Epidermal melanocyte (primary cell): Measurements from ENCODE around the gene WDR70.
A peak's percentile ranks its signal among the peaks of the same experiment; 100 is the strongest.

Experiments used
- DNase-seq: peaks from one replicate; pipeline ENCODE4 v3.0.0; 2011; ENCODE audit warnings: low spot score; ENCODE audit not compliant: insufficient read length

WDR70 gene

DNA sequence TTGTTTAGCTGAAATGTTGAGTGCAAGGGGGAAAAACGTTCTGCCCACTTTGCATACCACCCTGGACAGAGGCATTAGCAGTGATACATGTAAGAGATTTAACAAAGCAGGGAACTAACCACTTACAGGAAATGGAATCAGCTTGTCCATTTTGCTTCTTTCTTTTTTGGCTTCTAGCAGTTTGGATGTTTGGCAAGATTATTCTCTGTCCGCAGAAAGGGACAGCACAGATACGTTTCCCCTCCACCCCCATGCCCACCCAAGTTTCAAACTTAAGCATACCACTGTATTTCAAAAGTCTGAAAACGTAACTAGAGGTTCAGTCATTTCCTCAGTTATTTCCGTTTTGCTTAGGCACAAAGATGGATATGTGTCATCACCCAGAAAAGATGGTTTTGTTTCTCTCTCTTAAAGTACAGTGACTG, 342.3 kb downstream of the WDR70 start:
- DNase-seq = no peak

- DNase-seq = peak; percentile 64
Observed at GRCh38 chr5:37722236-37723161, 343.4 kb downstream of the WDR70 start.

- DNase-seq = no peak
Observed at GRCh38 chr5:37723162-37723961, 344.2 kb downstream of the WDR70 start.

- no peak for DNase-seq
Observed at GRCh38 chr5:37724395-37725125, 345.4 kb downstream of the WDR70 start.

DNA sequence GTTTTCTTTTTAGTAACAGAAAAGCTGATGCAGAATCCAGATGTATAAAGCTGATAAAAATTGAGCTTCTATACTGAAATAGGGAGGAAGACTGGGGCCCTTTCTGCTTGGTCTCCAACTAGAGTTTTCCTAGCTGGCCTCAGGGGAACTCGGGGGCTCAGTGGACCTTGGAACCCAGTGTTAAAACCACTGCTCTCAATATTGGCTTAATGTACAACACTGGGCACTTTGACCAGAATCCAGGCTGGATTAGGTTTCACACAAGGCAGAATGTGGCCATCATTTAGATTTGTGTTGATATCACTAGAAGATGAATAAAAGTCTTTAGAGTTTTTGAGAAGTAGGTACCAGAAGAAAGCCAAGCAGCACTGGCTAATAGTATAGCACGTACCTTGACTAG, 346.1 kb downstream of the WDR70 start:
- DNase-seq = no peak

GRCh38 chr5:37727238-37727637, 348.1 kb downstream of the WDR70 start:
- DNase-seq = no peak

GRCh38 chr5:37730896-37731455, 351.9 kb downstream of the WDR70 start:
- no peak for DNase-seq

DNA sequence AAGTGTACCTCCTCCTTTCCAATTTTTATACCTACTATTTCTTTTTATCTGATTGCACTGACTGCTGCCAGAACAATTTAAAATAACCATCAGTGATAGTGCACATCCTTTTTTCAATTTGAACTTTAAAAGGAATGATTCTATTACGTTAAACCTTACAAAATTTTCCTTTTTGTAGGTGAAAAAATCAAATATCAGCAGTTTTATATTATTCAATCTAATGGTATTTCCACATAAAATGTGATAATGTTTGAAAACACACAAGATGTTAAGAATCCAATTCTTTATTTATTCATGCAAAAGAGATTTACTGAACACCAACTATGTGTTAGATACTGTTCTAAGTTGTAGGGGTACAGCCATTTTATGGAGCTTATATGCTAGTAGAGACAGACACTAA, 355.0 kb downstream of the WDR70 start:
- DNase-seq = no peak

GRCh38 chr5:37735649-37736347, 356.7 kb downstream of the WDR70 start:
- DNase-seq = no peak

DNA sequence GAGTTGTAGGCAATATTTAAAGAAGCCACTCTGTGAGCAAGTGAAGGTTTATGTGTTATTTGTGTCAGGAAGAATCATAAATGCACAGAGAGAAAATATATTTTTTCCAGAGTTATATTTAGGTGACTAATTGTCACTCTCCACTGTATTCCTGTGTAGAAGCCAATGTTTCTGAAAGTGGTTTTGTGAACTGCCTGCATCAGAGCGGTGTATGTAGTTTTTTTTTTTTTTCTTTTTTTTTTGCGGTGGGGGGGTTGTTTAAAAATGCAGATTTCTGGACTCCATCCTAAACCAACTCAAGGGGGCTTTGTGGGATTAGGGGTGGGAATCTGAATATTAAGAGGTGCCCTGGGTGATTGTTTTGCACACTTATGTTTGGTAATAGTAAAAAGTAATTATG, 357.3 kb downstream of the WDR70 start:
- no peak for DNase-seq

DNA sequence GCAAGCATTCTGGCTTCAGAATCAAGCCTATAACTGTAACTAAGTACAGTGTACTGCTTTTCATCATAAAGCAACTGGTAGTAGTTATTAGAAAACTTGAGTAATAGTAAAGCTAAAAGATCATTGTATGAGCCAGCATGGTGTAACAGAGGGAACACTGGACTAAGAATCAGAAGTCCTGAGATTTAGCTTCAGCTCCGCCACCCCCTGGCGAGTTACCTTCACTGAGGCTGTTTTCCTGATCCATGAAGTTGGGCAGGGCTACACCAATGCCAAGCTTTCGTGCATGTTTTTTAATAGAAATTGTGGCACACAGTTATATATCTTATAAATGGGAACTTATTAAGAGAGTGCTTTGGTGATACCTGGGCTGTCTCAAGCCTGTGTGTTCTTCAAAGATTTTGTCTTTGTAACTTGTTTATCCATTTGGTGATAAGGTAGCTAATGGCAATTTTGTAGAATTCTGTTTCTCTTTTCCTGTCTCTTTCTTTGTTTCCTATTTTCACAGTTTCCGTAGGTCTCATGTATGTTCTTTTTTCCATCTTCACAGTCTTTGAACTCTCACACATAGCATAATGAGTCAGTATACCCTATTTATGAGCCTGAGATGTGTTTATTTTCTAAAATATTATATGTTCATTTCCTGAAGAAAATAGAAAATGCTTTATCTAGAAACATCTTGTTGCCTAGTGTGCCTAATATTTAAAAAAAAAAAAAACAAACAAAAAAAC, 358.4 kb downstream of the WDR70 start:
- no peak for DNase-seq

- peak; percentile 49 for DNase-seq
Observed at GRCh38 chr5:37738057-37738691, 359.1 kb downstream of the WDR70 start.

DNA sequence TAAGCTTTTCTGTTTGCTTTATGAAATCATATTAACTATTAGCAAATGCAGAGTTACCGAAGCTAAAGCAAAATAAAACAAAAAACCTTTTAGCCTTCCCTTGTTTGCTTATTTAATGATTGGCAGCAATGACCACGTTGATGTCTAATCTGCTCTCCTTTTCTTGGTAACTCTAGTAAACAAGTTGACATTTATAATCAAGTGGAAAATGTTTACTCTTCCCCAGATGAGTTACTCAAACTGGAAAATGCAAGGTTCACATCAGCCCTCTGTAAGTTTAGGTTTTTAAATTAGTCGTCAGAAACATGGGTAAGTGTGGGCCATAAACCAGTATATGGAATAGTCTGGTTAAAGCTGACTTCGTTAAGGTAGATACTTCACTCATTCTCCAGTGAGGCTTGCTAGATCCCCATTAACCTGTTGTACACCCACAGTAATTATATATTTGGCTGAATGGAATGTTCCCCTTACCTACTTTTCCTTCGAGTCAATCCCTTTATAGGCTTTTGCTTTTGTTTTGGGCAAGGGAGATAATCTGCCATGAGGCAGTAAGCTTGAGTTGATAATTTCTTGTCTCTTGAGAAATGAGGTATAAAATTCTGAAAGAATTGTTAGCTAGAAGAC, 359.9 kb downstream of the WDR70 start:
- DNase-seq = no peak

GRCh38 chr5:37739817-37740261, 360.7 kb downstream of the WDR70 start:
- DNase-seq = no peak

DNA sequence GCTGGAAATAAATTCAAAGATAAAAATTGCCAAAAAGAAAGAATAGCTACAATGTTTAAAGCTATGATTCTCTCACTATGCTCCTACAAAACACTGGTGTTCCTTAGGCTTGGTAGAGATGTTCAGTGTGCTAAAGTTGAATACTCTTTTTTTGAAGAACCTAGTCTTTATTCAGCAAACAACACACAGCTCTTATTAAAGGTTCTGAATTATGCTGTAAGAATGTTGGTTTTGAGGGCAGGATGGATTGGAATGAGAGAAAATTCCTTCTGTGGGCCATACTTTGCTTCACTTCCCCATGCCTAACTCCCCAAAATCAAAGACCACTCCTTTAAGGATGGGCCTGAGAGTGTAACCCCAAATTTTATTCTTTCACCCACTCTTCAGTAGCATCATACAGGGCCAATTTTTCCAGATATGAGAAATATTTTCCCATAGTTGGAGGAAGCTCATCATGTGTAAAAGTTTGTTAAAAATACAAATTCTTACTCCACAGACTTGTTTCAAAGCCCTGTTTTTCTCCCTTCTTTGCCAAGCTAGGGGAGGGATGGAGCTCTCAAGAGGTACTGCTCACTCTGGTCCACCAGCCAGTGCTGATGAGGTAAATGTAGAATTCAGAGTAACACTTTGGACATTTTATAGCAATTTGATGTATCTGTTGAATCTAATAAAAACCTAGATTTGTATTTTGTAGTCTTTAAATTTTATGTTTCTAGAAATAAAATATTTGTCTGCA, 361.4 kb downstream of the WDR70 start:
- DNase-seq = no peak

DNA sequence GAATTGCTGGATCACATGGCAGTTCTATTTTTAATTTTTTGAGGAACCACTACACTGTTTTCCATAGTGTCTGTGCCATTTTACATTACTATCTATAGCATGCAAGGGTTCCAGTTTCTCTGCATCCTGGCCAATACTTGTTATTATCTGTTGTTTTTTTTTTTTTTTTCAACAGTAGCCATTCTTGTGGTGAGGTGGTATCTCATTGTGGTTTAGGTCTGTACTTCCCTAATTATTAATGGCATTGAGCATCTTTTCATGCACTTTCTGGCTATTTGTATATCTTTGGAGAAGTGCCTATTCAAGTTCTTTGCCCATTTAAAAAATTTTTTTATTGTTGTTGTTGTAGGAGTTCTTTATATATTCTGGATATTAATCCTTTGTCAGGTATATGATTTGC, 363.0 kb downstream of the WDR70 start:
- DNase-seq = no peak

DNA sequence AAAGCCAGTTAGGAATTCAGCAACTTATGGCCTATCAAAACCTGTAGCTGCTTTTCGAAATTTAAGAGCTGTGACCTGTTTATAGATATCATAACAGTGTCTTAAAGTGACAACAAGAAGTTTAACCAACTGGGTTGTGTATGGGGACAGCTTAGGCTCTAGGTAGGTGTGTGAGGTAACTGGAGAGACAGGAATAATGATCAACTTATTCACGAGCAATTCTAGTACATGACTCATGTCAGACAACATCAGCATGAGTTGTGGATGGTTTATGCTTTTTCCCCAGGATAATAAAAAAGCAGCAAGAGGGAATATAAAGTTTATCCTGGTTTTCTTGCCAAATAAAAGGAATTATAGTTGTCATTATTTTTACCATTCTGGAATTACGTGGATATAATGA, 372.1 kb downstream of the WDR70 start:
- no peak for DNase-seq

- DNase-seq = no peak
Observed at GRCh38 chr5:37754976-37755375, 375.9 kb downstream of the WDR70 start.
